ENCODE measurements around the gene GRSF1.
"Not testable (repeated sequence)": the region's sequence is repeated elsewhere in the genome, so short reads cannot be mapped to it uniquely, and the experiment has no call there.

The GRSF1 gene

DNA sequence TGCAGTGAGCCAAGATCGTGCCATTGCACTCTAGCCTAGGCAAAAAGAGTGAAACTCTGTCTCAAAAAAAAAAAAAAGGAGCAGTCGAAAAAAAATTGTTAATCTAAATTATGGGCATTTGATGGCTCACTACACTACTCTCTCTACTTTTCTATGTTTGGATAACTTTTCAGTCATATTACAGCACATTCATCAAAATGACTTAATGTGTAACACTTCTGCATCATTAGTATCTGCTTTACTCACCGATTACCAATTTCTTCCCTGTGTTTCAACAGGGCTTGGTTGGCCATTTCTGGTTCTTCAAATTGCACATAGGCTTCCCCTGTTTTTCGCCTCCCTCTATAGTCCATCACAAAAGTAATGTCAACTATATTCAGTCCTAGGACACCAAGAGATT is 8.4 kb downstream of the GRSF1 start:
- no peak for DNase-seq

DNA sequence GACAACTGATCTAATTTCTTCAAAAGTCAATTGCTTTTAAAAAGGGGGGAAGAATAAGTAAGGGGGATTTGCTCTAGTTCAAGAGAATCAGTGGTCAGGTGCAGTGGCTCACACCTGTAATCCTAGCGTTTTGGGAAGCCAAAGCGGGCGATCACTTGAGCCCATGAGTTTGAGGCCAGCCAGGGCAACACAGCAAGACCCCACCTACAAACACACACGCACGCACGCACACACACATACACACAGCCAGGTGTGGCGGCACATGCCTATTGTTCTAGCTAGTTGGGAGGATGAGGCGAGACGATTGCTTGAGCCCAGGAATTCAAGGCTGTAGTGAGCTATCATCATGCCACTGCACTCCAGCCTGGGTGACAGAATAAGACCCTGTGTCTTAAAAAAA is 9.6 kb downstream of the GRSF1 start:
- DNase-seq: no peak

DNA sequence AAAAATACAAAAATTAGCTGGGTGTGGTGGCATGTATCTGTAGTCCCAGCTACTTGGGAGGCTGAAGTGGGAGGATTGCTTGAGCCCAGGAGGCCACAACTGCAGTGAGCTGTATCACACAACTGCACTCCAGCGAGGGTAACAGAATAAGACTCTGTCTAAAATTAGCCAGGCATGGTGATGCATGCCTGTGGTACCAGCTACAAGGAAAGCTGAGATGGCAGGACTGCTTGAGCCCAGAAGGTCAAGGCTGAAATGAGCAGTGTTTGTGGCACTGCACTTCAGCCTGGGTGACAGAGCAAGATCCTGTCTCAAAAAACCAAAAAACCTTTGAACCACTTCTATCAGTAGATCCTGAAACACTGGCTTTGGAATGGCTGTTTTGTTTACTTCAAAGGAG is 10.2 kb downstream of the GRSF1 start:
- no peak for DNase-seq

DNA sequence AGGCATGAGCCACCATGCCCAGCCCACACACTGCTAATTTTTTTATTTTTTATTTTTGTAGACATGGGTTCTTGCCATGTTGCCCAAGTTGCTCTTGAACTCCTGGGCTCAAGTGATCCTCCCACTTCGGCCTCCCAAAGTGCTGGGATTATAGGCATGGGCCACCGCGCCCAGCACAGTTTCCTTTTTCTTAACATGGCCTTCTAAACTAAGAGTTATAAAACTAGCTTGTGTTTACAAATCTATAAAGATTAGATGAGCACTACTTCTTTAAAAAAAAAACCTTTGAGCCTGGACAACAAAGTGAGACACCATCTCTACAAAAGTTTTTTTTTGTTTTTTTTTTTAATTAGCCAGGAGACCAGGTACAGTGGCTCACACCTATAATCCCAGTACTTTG is 10.7 kb downstream of the GRSF1 start:
- DNase-seq: no peak

DNA sequence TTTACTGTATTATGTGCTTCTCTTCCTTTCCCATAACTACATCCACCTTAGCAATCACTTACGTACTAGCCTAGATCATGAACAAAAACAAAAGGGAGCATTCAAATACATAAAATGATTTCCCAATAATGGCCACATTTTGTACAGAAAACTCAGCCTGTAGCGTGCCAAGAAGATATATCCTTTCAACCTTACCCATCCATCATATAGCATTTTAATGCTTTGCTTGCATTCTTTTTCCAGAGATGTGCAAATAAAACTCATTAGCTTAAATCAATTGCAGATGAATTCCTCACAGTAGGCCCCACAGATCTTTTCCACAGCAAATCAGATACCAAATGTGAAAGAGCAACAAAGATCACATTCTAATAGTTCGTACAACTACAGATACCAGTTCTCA is 20.8 kb downstream of the GRSF1 start:
- DNase-seq: no peak

DNA sequence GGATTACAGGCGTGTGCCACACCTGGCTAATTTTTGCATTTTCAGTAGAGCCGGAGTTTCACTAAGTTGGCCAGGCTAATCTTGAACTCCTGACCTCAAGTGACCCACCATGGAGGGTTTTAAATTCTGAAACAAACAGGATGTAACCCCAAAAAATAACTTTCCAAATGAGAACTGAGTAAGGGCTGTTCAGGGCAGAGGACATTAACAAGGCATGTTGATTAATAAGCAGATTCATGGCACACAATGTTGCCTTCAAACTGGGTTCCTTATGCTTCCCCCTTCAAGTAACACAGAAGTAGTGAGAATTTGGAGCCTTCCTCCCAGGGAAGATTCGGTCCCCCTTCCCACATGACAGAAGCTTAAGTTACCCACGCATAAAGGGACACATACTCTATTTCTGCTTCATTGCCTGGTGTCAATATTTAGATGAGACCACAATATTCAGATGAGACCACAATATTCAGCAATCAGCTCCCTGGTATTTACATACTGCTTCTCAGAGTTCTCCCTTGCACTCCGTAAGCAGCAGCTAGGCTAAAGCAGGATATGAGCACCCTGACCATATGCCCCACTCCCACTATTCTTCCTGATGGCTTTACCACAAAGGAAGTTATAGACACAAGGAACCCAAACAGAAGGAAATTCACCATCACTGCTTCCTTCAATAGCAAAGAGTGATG is 21.4 kb downstream of the GRSF1 start:
- no peak for DNase-seq

DNA sequence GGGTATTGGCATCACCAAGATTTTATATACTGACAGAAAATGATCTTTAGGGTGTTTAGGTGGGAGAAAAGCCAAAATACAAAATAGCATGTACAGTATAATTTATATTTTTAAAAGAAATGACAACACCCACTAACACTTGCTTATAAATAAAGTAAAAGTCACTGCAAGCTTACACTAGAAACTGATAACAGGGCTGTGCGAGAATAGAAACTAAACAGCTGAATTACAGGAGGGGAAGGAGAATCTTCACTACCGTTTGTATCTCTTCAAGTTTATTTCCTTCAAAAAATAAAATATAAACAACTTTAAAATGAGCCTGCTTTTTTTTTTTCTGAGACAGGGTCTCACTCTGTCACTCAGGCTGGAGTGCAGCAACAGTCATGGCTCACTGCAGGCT is 22.8 kb downstream of the GRSF1 start:
- DNase-seq: no peak

DNA sequence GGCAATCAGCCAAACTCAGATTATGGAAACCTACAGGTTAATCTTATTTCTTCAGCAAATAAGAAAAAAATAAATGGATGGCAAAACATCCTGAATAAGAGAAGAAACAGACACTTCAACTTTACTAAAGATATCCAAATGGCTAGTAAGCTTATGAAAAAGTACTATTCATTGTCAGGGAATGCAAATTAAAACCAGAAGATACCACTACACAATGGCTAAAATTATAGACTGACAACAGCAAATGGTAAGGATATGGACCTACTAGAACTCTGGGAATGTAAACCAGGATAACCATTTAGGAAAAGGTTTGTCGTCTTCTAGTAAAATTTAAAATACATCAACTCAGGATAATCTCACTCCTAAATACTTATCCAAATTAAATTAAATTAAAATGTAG is 24.3 kb downstream of the GRSF1 start:
- no peak for DNase-seq

DNA sequence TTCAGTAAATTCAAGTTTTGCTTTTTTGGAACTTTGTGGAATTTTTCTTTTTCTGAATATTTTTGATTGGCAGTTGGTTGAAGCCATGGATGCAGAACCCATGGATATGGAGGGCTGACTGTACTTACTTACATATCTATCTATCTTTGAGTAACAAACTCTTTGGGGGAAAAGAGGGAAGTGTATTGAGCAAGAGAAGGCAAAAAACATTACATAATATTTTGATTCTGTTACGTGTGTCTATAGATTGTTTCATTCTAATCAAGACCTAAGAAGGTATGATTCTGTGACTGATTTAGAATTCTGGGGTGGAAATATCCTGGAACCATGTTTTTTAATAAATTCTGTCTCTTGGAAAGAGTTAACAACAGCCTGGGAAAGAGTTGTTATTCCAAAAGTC is 31.5 kb downstream of the GRSF1 start:
- DNase-seq: no peak

DNA sequence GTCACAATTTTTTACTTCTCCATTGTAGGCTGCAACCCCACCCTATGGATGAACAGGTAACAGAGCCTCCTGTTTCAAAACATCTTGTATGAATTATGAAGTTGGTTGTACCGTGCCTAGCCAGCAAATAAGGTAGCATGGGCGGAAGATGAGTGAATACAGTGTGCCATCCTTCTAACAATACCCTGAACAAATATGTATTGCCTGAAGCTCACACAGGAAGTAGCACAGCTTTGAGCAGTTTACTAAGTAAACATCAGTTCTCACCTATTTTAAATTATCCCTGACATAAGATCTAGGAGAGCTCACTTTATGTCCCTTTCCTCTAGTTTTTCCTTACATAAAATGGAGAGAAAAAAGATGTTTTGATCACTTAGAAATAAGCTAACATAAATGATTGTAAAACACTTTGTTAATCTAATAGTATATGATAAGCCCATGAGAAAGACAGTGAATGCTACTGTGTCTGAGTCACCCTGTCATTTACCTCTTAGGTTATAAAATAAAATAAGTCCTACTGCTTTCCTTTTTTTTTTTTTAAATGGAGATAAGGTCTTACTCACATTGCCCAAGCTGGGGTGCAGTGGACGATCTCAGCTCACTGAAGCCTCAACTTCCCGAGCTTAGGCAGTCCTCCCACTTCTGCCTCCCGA is 36.6 kb downstream of the GRSF1 start:
- no peak for DNase-seq

DNA sequence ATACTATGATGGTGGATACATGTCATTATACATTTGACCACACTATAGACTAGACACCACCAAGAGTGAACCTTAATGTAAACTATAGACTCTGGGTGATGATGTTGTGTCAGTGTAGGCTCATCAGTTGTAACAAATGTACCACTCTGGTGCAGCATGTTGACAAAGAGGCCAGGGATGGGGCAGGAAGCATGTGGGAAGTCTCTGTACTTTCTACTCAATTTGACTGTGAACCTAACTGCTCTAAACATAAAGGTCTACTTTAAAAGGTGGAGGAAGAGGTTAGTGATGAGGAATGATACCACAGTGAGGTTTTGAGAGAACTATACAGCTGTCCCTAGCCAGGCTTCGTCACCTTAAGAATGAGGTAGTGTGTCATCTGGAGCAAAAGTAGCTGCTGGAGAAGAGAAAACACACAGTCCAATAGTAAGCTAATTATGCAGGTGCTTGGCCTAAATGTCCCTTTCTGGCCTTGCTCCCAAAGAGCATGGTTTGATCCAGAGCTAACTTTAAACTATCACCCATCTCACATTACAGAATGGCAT is 38.4 kb downstream of the GRSF1 start:
- DNase-seq: no peak

DNA sequence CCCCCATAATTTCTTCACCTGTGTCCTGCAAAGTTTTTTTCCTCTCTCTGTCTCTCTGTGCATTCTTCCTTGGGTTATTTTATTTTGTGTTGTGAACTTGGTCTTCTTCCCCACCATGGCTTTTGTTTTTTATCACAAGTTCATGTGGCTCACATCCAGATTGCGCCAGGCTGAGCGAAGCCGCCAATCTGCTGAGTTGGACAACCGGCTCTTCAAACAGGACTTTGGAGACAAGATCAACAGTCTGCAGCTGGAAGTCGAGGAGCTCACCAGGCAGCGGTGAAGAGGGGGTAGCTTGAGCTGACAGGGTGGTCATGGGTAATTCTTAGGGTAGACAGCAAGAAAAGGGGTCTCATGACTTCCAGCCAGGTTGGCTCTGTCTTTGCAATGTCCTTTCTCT is 46.1 kb downstream of the GRSF1 start:
- DNase-seq: no peak

DNA sequence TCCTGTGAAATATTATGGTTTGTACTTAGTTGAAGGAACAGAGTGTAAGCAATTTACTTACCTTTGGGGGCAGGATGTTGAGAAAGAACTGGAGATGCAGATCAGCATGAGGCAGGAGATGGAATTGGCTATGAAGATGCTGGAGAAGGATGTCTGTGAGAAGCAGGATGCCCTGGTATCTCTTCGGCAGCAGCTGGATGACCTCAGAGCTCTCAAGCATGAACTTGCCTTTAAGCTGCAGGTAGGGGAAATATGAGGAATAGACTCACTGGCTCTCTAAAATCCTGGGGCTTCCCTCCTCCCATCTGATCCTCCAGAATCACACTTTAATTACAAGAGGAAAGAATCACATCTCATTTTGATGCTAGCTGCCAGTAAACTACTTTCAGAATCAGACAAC is 51.0 kb downstream of the GRSF1 start:
- DNase-seq: no peak

DNA sequence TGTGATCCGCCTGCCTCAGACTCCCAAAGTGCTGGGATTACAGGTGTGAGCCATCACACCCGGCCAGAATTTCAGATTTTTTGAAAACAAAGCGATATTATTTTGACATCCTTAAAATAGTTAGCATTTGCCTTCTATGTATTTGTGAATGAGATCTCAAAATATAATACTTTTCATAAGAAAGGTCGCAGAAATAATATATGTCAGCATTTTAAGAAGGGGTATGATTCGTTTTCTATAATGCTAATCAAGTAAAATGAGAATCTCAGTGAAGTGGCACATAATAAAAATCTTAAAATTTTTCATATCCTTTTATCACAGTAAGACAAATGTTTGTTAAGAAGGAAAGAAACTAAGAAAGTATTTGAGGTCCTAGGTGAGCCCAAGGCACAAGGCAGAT is 52.2 kb downstream of the GRSF1 start:
- DNase-seq: no peak

DNA sequence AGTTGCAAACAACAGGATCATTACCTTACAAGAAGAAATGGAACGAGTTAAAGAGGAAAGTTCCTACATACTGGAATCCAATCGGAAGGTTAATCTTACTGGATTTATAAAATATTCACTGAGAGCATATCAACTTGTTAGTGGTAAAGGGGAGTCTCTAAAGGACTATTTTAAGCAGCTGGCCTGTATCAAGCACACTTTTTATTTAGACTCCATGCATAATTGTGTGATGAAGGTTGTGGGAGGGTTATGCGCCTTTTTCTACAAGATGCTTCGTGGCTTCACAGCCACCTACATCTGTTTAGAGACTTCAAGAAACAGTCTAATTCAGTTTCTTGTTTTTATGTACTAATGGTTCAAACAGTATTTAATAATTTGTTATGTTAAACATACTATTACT is 56.6 kb downstream of the GRSF1 start:
- DNase-seq: no peak

DNA sequence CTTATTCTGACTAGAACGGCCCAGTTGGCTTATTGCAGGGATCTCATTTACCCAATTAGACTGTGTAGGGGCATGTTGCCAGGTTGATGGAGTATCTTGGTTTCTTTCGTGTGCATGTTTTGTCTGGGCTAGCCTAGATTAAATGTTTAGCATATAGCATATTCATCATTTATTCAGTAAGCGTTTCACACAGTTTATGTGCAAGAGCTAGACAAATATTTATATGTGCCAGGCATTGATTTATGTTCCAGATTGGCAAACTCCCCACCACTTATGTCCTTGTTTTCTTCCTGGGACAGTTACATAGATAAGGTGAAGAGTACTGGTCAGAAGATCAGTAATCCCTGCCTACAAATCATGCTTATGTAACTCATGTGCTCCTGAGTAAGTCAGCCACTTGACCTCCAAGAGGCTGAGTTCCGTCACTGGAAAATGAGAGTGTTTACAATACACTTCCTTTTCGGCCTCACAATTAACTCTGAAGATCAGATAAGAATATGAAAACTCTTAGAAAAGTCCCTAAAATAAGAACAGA is 60.7 kb downstream of the GRSF1 start:
- DNase-seq: no peak

DNA sequence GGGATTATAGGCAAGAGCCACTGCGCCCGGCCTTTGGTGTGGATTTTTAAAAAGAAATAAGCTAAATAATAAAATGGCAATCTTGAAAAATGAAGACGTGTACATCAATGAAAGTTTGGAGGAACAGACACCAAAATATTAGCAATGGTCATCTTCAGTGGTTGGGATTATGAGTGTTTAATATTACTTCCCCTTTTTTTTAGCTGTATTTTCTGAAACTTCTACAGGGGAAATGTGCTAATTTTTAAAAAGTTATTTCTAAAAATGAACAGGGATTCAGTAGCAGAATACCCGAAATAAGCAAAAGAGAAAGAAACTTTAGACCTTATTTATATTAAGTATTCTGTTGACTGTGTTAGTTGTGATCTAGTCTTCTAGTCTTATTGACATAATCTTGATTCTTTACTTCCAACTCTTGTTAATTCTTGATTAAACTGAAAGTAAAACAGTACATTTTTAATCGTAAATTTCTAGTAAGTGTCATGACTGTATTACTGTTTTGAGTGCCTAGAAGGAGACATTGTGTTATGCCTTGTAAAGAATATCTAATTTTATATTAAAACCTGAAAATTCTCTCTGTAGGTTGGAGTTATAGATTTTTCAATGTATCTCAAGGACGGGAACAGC is 66.6 kb downstream of the GRSF1 start:
- no peak for DNase-seq

DNA sequence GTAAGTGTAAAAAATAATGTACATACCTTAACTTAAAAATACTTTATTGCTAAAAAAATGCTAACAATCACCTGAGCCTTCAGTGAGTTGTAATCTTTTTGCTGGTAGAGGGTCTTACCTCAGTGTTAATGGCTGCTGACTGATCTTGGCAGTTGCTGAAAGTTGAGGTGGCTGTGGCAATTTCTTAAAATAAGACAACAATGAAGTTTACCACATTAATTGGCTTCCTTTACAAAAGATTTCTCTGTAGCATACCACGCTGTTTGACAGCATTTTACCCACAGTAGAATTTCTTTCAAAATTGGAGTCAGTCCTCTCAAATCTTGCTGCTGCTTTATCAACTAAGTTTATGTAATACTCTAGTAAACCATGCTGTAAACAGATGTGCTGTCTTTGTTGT is 70.3 kb downstream of the GRSF1 start:
- DNase-seq: not testable (repeated sequence)

DNA sequence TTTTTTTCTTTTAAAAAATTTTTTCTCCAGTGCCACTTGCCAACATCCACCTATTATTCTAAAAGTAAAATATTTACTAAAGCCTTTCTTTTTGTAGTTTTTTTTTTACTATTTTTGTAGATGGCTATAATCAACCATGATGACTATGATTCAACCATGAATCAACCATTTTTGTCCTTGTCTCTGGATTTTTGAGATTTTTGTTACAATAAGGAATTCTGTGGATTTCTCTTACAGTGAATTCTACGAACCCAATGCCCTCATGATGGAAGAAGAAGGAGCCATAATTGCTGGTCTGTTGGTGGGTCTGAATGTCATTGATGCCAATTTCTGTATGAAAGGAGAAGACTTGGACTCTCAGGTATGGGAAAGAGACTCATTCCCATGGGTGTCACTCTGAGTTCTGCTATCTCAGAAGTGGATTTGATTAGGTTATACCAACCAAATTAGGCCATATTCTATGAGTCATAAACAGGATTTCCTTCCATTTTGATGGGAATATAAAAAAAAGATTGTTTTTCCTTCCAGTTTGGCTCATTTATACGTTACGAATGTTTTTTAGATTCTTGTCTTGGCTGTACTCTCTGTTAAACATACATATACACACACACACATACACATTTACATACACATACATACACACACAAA is 71.3 kb downstream of the GRSF1 start:
- no peak for DNase-seq
